Effector memory CD4-positive, alpha-beta T cell (primary cell): ENCODE data around the gene FGD3.
A peak's percentile ranks its signal among the peaks of the same experiment; 100 is the strongest.

ENCODE experiments used
- DNase-seq, 3 donors: peaks; one replicate each; pipeline ENCODE4 v3.0.0-alpha.2; 2020
- H3K27ac ChIP-seq: 2 replicates; pipeline ENCODE4 v1.7.0; 2013; ENCODE audit warnings: mild to moderate bottlenecking, low read length, moderate library complexity; ENCODE audit not compliant: insufficient read depth, poor library complexity, severe bottlenecking
- H3K27me3 ChIP-seq: replicated peaks from 2 replicates; pipeline ENCODE4 v1.7.0; 2013; ENCODE audit warnings: mild to moderate bottlenecking, low read length; ENCODE audit not compliant: insufficient read depth, control insufficient read depth, poor library complexity, severe bottlenecking
- H3K36me3 ChIP-seq: 2 replicates; pipeline ENCODE4 v1.7.0; 2013; ENCODE audit warnings: mild to moderate bottlenecking, low read length, moderate library complexity; ENCODE audit not compliant: control insufficient read depth, insufficient read depth
- H3K4me1 ChIP-seq: 2 replicates; pipeline ENCODE4 v1.7.0; 2013; ENCODE audit warnings: low read length, mild to moderate bottlenecking; ENCODE audit not compliant: control insufficient read depth, insufficient read depth, poor library complexity, severe bottlenecking
- H3K4me3 ChIP-seq: 2 replicates; pipeline ENCODE4 v1.7.0; 2013; ENCODE audit warnings: low read length, low read depth, mild to moderate bottlenecking; ENCODE audit not compliant: insufficient read depth, poor library complexity, severe bottlenecking
- H3K9me3 ChIP-seq: 2 replicates; pipeline ENCODE4 v1.7.0; 2013; ENCODE audit warnings: mild to moderate bottlenecking, low read length, moderate library complexity; ENCODE audit not compliant: control insufficient read depth

FGD3 gene

DNA sequence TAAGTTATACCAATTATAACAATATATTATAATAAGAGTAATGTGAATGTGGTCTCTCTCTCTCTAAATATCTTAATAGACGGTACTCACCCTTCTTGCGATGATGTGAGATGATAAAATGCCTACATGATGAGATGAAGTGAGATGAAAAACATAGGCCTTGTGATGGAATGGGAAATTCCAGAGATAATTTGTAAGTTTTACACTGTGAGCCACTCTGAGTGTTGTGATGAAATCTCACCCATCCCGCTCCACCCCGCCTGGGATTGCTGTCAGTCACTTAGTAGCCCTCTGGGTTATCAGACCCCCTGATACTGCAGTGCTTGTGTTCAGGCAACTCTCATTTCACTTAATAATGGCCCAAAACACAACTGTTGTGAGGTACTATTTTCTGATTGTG is 121.6 kb downstream of the FGD3 start:
- Histone ChIP-seq H3K4me1 (peaks cover 35% of the 10 kb centered on the region), H3K27me3 (no peaks in the 10 kb centered on the region), H3K9me3 (no peaks in the 10 kb centered on the region), H3K4me3 (no peak overlapping the region), H3K36me3 (peaks cover 32% of the 10 kb centered on the region), H3K27ac (peak overlapping the region; percentile 13)
- DNase-seq, result no peak

DNA sequence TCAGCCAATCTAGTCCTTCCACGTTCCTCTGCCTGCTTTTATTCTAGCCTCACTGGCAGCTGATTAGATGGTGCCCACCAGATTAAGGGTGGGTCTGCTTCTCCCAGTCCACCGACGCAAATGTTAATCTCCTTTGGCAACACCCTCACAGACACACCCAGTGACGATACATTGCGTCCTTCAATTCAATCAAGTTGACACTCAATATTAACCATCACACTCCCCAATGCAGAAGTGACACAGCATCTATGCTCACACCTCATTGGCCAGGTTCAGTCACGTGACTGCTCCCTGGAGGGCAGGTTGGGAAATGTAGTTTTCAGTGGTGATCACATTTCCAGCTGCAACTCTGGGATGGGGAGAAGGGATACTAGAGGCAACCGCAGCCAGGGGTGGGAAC is 124.1 kb downstream of the FGD3 start:
- Histone ChIP-seq H3K27me3 (no peaks in the 10 kb centered on the region), H3K36me3 (peaks cover 27% of the 10 kb centered on the region), H3K4me3 (no peak overlapping the region), H3K4me1 (peaks cover 18% of the 10 kb centered on the region), H3K27ac (no peak overlapping the region), H3K9me3 (no peaks in the 10 kb centered on the region)
- no peak for DNase-seq

DNA sequence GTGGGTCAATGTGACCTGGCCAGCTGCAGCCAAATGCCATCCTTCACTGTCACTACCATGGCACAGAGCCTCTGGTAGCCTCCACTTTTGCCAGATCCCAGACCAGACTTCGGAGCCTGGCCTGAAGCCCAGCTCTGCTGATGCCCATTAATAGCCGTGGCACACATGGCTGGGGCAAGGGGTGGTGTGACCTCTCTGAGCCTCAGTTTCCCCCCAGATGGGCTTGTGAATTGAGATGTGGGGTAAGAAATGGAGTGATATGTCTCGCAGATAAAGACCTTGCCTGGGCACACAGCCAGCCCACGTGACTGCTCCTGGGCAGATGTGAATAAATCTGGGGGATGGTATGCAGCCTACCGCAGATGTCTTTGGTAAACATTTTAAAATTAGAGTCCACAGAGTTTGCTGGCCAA is 125.1 kb downstream of the FGD3 start:
- H3K9me3 ChIP-seq, result no peaks in the 10 kb centered on the region
- peaks cover 31% of the 10 kb centered on the region for H3K36me3 ChIP-seq
- no peak overlapping the region for H3K4me3 ChIP-seq
- no peaks in the 10 kb centered on the region for H3K27me3 ChIP-seq
- no peak for DNase-seq
- peaks cover 20% of the 10 kb centered on the region for H3K4me1 ChIP-seq
- H3K27ac ChIP-seq, result no peak overlapping the region

GRCh38 chr9:93076101-93076791 is 128.9 kb downstream of the FGD3 start:
- Histone ChIP-seq H3K27ac (peak overlapping the region; percentile 23), H3K4me1 (peaks cover 14% of the 10 kb centered on the region)

DNA sequence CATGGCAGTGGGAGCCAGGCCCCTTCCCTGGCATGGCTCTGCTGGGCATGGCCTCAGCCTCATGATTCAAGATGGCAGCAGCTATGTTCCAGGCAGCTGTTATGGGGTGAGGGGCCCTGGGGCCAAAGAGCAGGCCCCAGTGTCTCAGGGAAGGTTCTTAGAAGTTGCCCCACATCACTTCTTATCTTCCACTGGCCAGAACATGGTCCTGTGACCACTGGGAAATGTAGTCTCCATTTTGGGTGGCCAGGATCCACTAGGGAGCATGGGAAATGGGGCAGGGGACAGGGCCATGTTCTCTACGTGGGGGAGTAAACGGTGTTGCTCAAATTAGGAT is 129.4 kb downstream of the FGD3 start:
- Histone ChIP-seq H3K4me1 (peaks cover 13% of the 10 kb centered on the region), H3K4me3 (no peak overlapping the region), H3K27ac (peak overlapping the region; percentile 23), H3K27me3 (no peaks in the 10 kb centered on the region), H3K36me3 (peaks cover 48% of the 10 kb centered on the region), H3K9me3 (no peaks in the 10 kb centered on the region)
- DNase-seq, result no peak

More at GRCh38 chr9:93076101-93076791, 128.9 kb downstream of the FGD3 start:
- no peak for DNase-seq
- H3K9me3 ChIP-seq, result no peaks in the 10 kb centered on the region
- peaks cover 44% of the 10 kb centered on the region for H3K36me3 ChIP-seq
- no peak overlapping the region for H3K4me3 ChIP-seq
- H3K27me3 ChIP-seq, result no peaks in the 10 kb centered on the region

DNA sequence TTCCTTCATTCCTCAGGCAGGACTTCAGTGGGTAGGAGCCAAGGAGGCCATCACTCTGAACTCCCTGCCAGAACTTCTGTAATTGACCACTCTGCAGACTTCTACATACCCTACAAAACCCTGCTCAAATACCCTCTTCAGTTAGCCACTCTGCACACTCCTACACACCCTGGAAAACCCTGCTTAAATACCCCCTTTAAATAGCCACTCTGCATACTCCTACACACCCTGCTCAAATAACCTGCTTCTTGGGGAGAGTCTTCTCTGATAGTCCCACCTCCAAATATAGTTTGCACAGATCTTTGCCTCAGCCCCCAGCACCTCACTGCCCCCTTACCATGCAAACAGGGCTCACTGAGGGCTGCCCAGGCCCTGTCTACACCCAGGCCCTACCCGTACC is 130.0 kb downstream of the FGD3 start:
- H3K4me1 ChIP-seq, result peaks cover 10% of the 10 kb centered on the region
- peak overlapping the region; percentile 23 for H3K27ac ChIP-seq
- no peak for DNase-seq
- no peaks in the 10 kb centered on the region for H3K27me3 ChIP-seq
- H3K36me3 ChIP-seq, result peaks cover 48% of the 10 kb centered on the region
- no peak overlapping the region for H3K4me3 ChIP-seq
- no peaks in the 10 kb centered on the region for H3K9me3 ChIP-seq

GRCh38 chr9:93077811-93078210 is 130.5 kb downstream of the FGD3 start:
- peaks cover 48% of the 10 kb centered on the region for H3K36me3 ChIP-seq
- DNase-seq, result no peak
- H3K27ac ChIP-seq, result peak overlapping the region; percentile 23
- H3K4me1 ChIP-seq, result peaks cover 11% of the 10 kb centered on the region
- no peak overlapping the region for H3K4me3 ChIP-seq
- no peaks in the 10 kb centered on the region for H3K27me3 ChIP-seq
- H3K9me3 ChIP-seq, result no peaks in the 10 kb centered on the region

GRCh38 chr9:93079371-93079770 is 132.0 kb downstream of the FGD3 start:
- Histone ChIP-seq H3K4me1 (peaks cover 21% of the 10 kb centered on the region), H3K27me3 (no peaks in the 10 kb centered on the region), H3K36me3 (peaks cover 55% of the 10 kb centered on the region), H3K9me3 (no peaks in the 10 kb centered on the region), H3K27ac (no peak overlapping the region), H3K4me3 (no peak overlapping the region)
- no peak for DNase-seq

GRCh38 chr9:93080406-93080805 is 133.1 kb downstream of the FGD3 start:
- no peak for DNase-seq
- peaks cover 66% of the 10 kb centered on the region for H3K36me3 ChIP-seq
- H3K27ac ChIP-seq, result no peak overlapping the region

GRCh38 chr9:93081081-93081529 is 133.8 kb downstream of the FGD3 start:
- Histone ChIP-seq H3K9me3 (no peaks in the 10 kb centered on the region), H3K4me3 (no peak overlapping the region), H3K27me3 (no peaks in the 10 kb centered on the region), H3K4me1 (peaks cover 21% of the 10 kb centered on the region), H3K27ac (no peak overlapping the region), H3K36me3 (peaks cover 67% of the 10 kb centered on the region)
- DNase-seq, result no peak

More at GRCh38 chr9:93080406-93080805, 133.1 kb downstream of the FGD3 start:
- Histone ChIP-seq H3K27me3 (no peaks in the 10 kb centered on the region), H3K4me1 (peaks cover 21% of the 10 kb centered on the region), H3K4me3 (no peak overlapping the region), H3K9me3 (no peaks in the 10 kb centered on the region)
